Measurements from ENCODE around the gene ILK.

ILK gene

GRCh38 chr11:6638429-6638828 lies 34.9 kb downstream of the ILK start:
- DNase-seq = no peak

DNA sequence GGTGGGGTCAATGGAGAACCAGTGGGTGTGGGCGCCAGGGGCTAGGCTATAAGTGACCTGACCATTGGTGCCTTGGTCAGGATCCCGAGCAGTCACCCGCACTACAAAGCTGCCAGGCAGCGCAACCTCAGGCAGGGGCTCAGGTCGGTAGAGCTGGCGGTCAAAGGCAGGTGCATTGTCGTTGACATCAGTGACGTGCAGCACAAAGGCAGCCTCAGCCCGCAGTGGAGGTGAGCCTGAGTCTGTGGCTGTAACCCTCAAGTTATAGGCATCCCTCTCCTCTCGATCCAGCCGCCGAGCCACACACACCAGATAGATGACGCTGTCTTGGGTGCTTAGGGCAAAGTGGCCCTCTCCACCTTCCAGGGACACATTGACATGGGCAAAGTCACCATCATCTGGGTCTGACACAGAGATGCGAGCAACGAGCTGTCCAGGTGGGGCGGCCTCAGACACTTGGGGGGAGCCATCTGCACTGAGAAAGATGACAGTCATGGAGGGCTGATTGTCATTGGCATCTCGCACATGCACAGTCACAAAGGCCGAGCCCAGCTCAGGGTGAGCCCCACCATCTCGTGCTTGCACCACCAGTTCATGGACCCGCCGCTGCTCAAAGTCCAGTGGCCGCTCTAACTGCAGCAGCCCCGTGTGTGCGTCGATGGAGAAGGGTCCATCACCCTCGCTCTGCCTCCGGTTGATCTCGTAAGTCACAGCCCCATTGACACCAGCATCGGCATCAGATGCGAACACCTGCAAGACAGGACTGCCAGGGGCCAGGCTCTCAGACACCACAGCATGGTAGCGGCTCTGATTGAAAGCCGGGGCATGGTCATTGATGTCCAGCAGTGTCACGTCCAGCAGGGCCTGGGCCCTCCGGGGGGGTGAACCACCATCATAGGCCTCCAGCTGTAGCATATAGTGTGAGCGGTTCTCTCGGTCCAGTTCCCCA lies 36.7 kb downstream of the ILK start:
- DNase-seq = no peak

- DNase-seq = no peak
Measured at GRCh38 chr11:6640985-6641701, 37.6 kb downstream of the ILK start.

GRCh38 chr11:6642957-6643356 lies 39.4 kb downstream of the ILK start:
- DNase-seq = no peak

DNA sequence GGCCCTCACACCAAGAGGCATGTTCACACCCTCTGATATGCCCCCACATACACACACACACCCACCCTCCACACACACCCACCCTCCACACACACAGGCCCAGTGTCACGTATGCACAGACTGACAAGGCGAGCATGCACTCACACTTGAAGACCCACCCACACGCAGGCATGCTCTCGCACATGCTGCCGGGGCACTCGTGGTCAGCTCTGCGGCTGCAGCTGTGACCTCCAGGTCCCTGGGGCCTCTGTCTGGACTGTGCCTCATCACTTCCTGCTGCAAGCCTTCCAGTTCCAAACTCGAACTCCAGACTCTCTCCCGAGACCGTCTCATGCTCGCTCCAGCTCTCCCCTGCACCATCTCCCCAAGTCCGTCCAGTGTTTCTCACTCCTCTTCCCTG lies 42.5 kb downstream of the ILK start:
- DNase-seq = no peak

DNA sequence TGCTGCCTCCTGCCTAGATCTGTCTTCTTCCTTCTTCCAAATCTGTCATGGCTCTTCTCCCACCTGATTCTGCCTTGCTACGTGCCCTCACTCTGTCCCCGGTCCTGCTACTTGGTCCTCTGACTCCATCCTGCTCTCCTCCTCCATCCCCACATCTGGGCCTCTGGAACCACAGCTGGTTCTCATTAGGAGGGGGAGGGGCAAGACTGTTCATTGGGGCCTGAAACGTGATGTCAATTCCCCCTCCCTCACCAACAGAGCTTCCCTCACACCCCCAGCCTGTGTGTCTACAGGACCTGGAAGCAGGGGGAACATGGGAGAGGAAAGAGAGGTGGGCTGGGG lies 43.0 kb downstream of the ILK start:
- no peak for DNase-seq

GRCh38 chr11:6646918-6647679 lies 43.5 kb downstream of the ILK start:
- DNase-seq = peak; percentile 44 to 53

DNA sequence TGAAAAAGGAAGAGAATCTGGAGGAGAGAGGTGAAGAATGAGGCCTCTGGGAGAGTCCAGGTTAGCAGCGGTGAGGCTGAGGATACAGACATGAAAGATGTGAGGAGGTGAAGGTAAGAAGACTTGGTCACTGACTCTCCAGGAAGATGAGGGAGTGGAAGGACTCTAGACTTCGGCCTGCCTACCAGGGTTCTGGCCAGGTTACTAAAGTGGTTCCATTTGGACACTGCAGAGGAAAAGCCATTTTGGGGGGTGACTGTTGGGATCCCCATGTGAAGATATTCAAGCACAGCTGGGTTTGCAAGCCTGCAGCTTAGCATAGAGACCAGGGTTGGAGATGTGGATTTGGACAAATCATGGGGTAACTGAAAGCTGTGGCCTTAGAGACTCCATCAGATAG lies 44.3 kb downstream of the ILK start:
- no peak for DNase-seq

GRCh38 chr11:6648501-6648900 lies 44.9 kb downstream of the ILK start:
- no peak for DNase-seq

- DNase-seq = no peak
Measured at GRCh38 chr11:6650104-6650503, 46.5 kb downstream of the ILK start.

GRCh38 chr11:6650980-6651379 lies 47.4 kb downstream of the ILK start:
- no peak for DNase-seq

- no peak for DNase-seq
Measured at GRCh38 chr11:6652182-6652581, 48.6 kb downstream of the ILK start.

GRCh38 chr11:6653097-6653496 lies 49.5 kb downstream of the ILK start:
- DNase-seq = no peak

GRCh38 chr11:6653656-6654055 lies 50.1 kb downstream of the ILK start:
- no peak for DNase-seq

GRCh38 chr11:6654281-6655019 lies 50.9 kb downstream of the ILK start:
- DNase-seq = no peak

- peak; percentile 29 to 37 for DNase-seq
Measured at GRCh38 chr11:6655020-6655789, 51.6 kb downstream of the ILK start.

GRCh38 chr11:6655790-6656583 lies 52.4 kb downstream of the ILK start, which contains the start of gene DCHS1:
Gene DCHS1 (minus strand): TSS chr11:6655809. CDS start chr11:6641613, 14,196 bp downstream.
- DNase-seq = peak in 1 of 2 donors; percentile 21

DNA sequence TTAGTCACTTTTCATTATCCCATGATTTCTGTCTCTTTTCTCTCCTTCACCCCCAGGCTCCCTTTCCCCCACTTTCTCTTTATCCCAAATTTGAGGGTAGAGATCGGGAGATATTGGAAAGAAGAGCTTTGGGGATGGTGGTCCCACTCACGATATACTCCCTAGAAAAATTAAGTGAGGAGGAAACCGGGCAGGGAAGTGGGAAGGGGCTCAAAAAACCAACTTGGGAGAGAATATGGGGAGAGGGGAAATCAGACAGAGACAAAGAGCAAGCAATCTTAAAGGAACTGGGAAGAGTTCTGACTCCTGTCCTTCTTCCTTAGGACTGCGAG lies 53.0 kb downstream of the ILK start:
- no peak for DNase-seq

DNA sequence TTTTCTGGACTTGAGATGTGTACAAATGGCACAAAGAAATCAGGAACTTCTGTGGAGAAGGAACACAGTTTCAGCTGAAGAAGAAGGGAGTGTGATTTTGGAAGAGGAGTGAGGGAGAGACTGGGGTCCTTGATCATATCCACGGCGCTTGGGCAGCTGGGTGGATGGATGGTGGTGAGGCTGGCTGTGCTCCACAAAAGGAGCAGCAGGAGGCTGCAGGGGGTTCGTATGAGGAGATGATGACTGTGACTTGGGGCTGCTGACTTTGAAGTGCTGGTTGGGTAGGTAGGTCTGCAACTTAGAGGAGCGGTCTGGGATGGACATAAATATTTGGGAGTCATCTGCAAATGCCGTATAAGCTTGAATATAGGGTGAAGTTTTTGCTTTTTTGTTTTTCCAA lies 53.4 kb downstream of the ILK start:
- no peak for DNase-seq

DNA sequence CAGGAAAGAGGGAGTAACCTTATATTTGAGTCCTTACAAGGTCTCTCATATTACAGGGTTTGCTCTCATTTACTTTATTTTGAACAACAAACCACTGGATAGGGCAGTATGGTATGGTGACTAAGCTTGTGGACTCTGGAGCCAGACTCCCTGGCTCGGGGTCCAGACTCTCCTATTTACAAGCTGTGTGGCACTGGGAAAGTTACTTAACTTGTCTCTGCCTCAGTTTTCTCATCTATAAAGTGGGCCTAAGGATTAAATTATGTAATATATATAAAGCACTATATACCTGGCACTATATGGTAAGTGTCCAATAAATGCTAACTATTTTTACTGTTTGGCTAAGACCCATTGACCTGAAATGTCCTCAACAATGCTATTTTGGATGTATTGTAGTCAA lies 53.8 kb downstream of the ILK start:
- DNase-seq = no peak

DNA sequence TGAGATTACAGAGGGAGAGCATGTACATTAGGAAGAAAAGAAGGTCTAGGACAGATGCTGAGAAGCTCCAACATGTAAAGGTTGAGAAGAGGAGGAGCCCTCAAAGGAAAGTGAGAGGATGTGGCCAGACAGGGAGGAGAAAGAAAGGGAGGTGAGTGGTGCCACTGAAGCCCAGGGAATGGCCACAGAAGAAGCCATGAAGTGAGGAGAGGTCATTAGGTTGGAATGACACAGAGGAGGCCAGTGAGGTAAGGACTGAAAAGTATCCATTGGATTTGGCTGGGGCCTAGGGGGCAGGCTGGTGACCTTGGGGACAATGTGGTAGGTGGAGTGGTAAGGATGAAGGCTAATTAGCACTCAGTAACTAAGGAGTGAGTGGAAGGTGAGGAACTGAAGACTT lies 55.1 kb downstream of the ILK start:
- no peak for DNase-seq
